Peyer's patch (tissue), 4 donors: Measurements from ENCODE around the gene ABCA10. TPM values are rescaled to one million over a fixed set of nuclear protein-coding genes. Genes with fewer than 3 reads are reported as not detected.

Source experiments
- DNase-seq, 3 donors: peaks; one replicate each; pipeline ENCODE4 v3.0.0-alpha.2; 2017 to 2019
- H3K27ac ChIP-seq, 4 donors: fragments of 200-600 bp; sonication (generic); one replicate each; pipeline ENCODE4 v1.5.1; 2016 to 2019
- H3K27me3 ChIP-seq, 2 donors: fragments of 200-600 bp; sonication (generic); one replicate each; pipeline ENCODE4 v1.5.1; 2019
- H3K36me3 ChIP-seq, 3 donors: fragments of 200-600 bp; sonication (generic); one replicate each; pipeline ENCODE4 v1.5.1; 2016 to 2019
- H3K4me1 ChIP-seq, 4 donors: fragments of 200-600 bp; sonication (generic); one replicate each; pipeline ENCODE4 v1.5.1; 2016 to 2019
- H3K4me3 ChIP-seq, 4 donors: fragments of 200-600 bp; sonication (generic); 1 replicate in 3 of 4; 2 replicates in 1 of 4; pipeline ENCODE4 v1.5.1; 2016 to 2019; ENCODE audit warnings: mild to moderate bottlenecking in 1 of 4
- H3K9me3 ChIP-seq, 4 donors: fragments of 200-600 bp; sonication (generic); one replicate each; pipeline ENCODE4 v1.5.1; 2016 to 2019; ENCODE audit warnings: mild to moderate bottlenecking in 1 of 4
- CTCF ChIP-seq, 6 experiments: fragments of 450-650 bp in 4 of 6; fragments of 200-600 bp in 2 of 6; sonication (generic) in 1 of 6; IDR thresholded peaks; one replicate each; pipeline ENCODE4 v1.5.1; 2017 to 2019; ENCODE audit warnings: antibody characterized with exemption in 6 of 6, mild to moderate bottlenecking in 3 of 6, moderate library complexity in 1 of 6
- POLR2A ChIP-seq, 2 donors: fragments of 450-650 bp; IDR thresholded peaks; one replicate each; pipeline ENCODE4 v1.5.1; 2017; ENCODE audit warnings: antibody characterized with exemption in 2 of 2, mild to moderate bottlenecking in 2 of 2, moderate library complexity in 2 of 2
- total RNA-seq, 4 donors: library from RNA; depleted of rRNA; stranded (reverse); fragments of >200 nt; gene quantifications; one replicate each; pipeline ENCODE4 v1.1.0, GENCODE V29; 2016

Gene ABCA10
- total RNA-seq, 4 donors from 2014 or later = 16.6 to 19.4 (median 17.6) TPM

GRCh38 chr17:69227541-69227940 lies 1.1 kb downstream of the ABCA10 start:
- no peaks in the 10 kb centered on the region for H3K9me3 ChIP-seq
- H3K27ac ChIP-seq = peak overlapping the region in 1 of 4 donors; percentile 3
- H3K4me3 ChIP-seq = peak overlapping the region in 1 of 4 donors; percentile 5
- no peak for DNase-seq
- no peaks in the 10 kb centered on the region for H3K27me3 ChIP-seq
- H3K36me3 ChIP-seq = no peaks in the 10 kb centered on the region
- no peak for TF ChIP-seq CTCF (IDR thresholded peaks at IDR 0.05)
- TF ChIP-seq POLR2A (IDR thresholded peaks at IDR 0.05) = no peak
- H3K4me1 ChIP-seq = no peaks in the 10 kb centered on the region

- Histone ChIP-seq H3K27ac (no peak overlapping the region), H3K4me3 (no peak overlapping the region)
- DNase-seq = no peak
Observed at GRCh38 chr17:69223809-69224208, 4.8 kb downstream of the ABCA10 start.

GRCh38 chr17:69222707-69223258 lies 5.8 kb downstream of the ABCA10 start:
- no peaks in the 10 kb centered on the region for H3K9me3 ChIP-seq
- no peaks in the 10 kb centered on the region for H3K27me3 ChIP-seq
- H3K36me3 ChIP-seq = peaks cover 0 to 10% (median 0%) of the 10 kb centered on the region in 3 donors
- no peak overlapping the region for H3K27ac ChIP-seq
- DNase-seq = no peak
- no peak overlapping the region for H3K4me3 ChIP-seq
- TF ChIP-seq POLR2A (IDR thresholded peaks at IDR 0.05) (no peak), CTCF (IDR thresholded peaks at IDR 0.05) (no peak)
- no peaks in the 10 kb centered on the region for H3K4me1 ChIP-seq

More at GRCh38 chr17:69223809-69224208, 4.8 kb downstream of the ABCA10 start:
- no peaks in the 10 kb centered on the region for H3K4me1 ChIP-seq
- H3K36me3 ChIP-seq = peaks cover 0 to 10% (median 0%) of the 10 kb centered on the region in 3 donors
- no peaks in the 10 kb centered on the region for H3K9me3 ChIP-seq
- no peaks in the 10 kb centered on the region for H3K27me3 ChIP-seq
- TF ChIP-seq CTCF (IDR thresholded peaks at IDR 0.05) (no peak), POLR2A (IDR thresholded peaks at IDR 0.05) (no peak)

- TF ChIP-seq CTCF (IDR thresholded peaks at IDR 0.05) (no peak), POLR2A (IDR thresholded peaks at IDR 0.05) (no peak)
- H3K36me3 ChIP-seq = peaks cover 0 to 14% (median 0%) of the 10 kb centered on the region in 3 donors
- no peak overlapping the region for H3K27ac ChIP-seq
- no peak overlapping the region for H3K4me3 ChIP-seq
- H3K4me1 ChIP-seq = no peaks in the 10 kb centered on the region
- H3K9me3 ChIP-seq = no peaks in the 10 kb centered on the region
- H3K27me3 ChIP-seq = no peaks in the 10 kb centered on the region
- no peak for DNase-seq
Observed at GRCh38 chr17:69220098-69220497, 8.5 kb downstream of the ABCA10 start.

GRCh38 chr17:69218986-69219385 lies 9.6 kb downstream of the ABCA10 start:
- H3K4me1 ChIP-seq = no peaks in the 10 kb centered on the region
- H3K9me3 ChIP-seq = no peaks in the 10 kb centered on the region
- H3K36me3 ChIP-seq = peaks cover 0 to 14% (median 0%) of the 10 kb centered on the region in 3 donors
- TF ChIP-seq CTCF (IDR thresholded peaks at IDR 0.05) (no peak), POLR2A (IDR thresholded peaks at IDR 0.05) (no peak)
- H3K27me3 ChIP-seq = no peaks in the 10 kb centered on the region
- DNase-seq = no peak
- no peak overlapping the region for H3K4me3 ChIP-seq
- H3K27ac ChIP-seq = no peak overlapping the region
